K562 treated with DMSO at 1 percent for 12 hours (cell line): ENCODE measurements around the gene SLC2A1. TPM values are rescaled to one million over a fixed set of nuclear protein-coding genes. Genes with fewer than 3 reads are reported as not detected.

Experiments
- total RNA-seq: library from RNA; unstranded; fragments of 300-600 nt; gene quantifications from 2 replicates; pipeline ENCODE4 v1.2.3, GENCODE V29; 2022; ENCODE audit not compliant: insufficient read depth

SLC2A1 gene
- 12.9 and 22.6 TPM in 2 replicates for total RNA-seq

GRCh38 chr1:42958488-42959319, at the start of gene SLC2A1:
SLC2A1 (minus strand) TSS chr1:42958868; CDS start chr1:42958651, 217 bp downstream.

Other genes starting within 250 kb of the SLC2A1 start
- gene CLDN19, start 218.6 kb downstream of the SLC2A1 start, total RNA-seq: not detected in 2 replicates
- 63.6 and 80.2 TPM in 2 replicates for gene P3H1, start 191.8 kb downstream of the SLC2A1 start, total RNA-seq
- 2.2 and 4.4 TPM in 2 replicates for gene C1orf50, start 191.6 kb downstream of the SLC2A1 start, total RNA-seq
- 0.41 and 0.47 TPM in 2 replicates for gene TMEM269, start 173.9 kb downstream of the SLC2A1 start, total RNA-seq
- gene ERMAP, start 141.7 kb downstream of the SLC2A1 start, total RNA-seq: 8.6 and 27.7 TPM in 2 replicates
- gene SVBP, start 141.5 kb downstream of the SLC2A1 start, total RNA-seq: 33.2 and 55.3 TPM in 2 replicates
- gene ZNF691, start 112.3 kb downstream of the SLC2A1 start, total RNA-seq: 9.8 and 15.9 TPM in 2 replicates
- gene EBNA1BP2, start 213.4 kb upstream of the SLC2A1 start, total RNA-seq: 79.3 and 83.8 TPM in 2 replicates
- gene CFAP57, start 213.5 kb upstream of the SLC2A1 start, total RNA-seq: not detected in 2 replicates